Astrocyte of the cerebellum (primary cell): ENCODE results near the gene H6PD.

Source experiments
- DNase-seq: peaks from one replicate; pipeline ENCODE4 v3.0.0-alpha.2; 2011; ENCODE audit warnings: low read depth
- H3K4me3 ChIP-seq: 2 replicates; pipeline ENCODE4 v1.5.1; 2011; ENCODE audit warnings: mild to moderate bottlenecking, low read depth, low read length, moderate library complexity
- CTCF ChIP-seq: IDR thresholded peaks from 2 replicates; pipeline ENCODE4 v1.5.1; 2012; ENCODE audit warnings: low read length, low read depth, moderate library complexity, mild to moderate bottlenecking; ENCODE audit errors: missing control alignments
- in situ Hi-C: cut with HindIII; loops from 2 replicates; pipeline ENCODE4 v1.10.0; 2017; ENCODE audit warnings: low sequenced_read_pairs

Gene H6PD

GRCh38 chr1:9244501-9245229 is 10.1 kb downstream of the H6PD start:
- in situ Hi-C loops = no loop called here
- no peak for DNase-seq

GRCh38 chr1:9245230-9245619 is 10.7 kb downstream of the H6PD start:
- in situ Hi-C loops = no loop called here
- no peak for TF ChIP-seq CTCF
- DNase-seq = no peak
- no peak overlapping the region for H3K4me3 ChIP-seq

More at GRCh38 chr1:9244501-9245229, 10.1 kb downstream of the H6PD start:
- no peak for TF ChIP-seq CTCF
- no peak overlapping the region for H3K4me3 ChIP-seq

- TF ChIP-seq CTCF = no peak
- H3K4me3 ChIP-seq = no peak overlapping the region
- no peak for DNase-seq
- in situ Hi-C loops = no loop called here
These were observed 11.1 kb downstream of the H6PD start for GRCh38 chr1:9245661-9246060.

- no peak for DNase-seq
- no peak overlapping the region for H3K4me3 ChIP-seq
- in situ Hi-C loops = no loop called here
- TF ChIP-seq CTCF = no peak
These were observed 11.6 kb downstream of the H6PD start for GRCh38 chr1:9246215-9246614.

- in situ Hi-C loops = no loop called here
- no peak for TF ChIP-seq CTCF
- no peak for DNase-seq
- H3K4me3 ChIP-seq = no peak overlapping the region
These were observed 12.5 kb downstream of the H6PD start for GRCh38 chr1:9246841-9247785.

GRCh38 chr1:9247894-9248293 is 13.3 kb downstream of the H6PD start:
- in situ Hi-C loops = no loop called here
- H3K4me3 ChIP-seq = no peak overlapping the region
- DNase-seq = no peak
- no peak for TF ChIP-seq CTCF
